Neural cell (in vitro differentiated cells): Measurements from ENCODE around the gene HAND1.

Source experiments
- CTCF ChIP-seq: fragments of 450-650 bp; IDR thresholded peaks from 2 replicates; pipeline ENCODE4 v1.5.1; 2014; ENCODE audit warnings: antibody characterized with exemption, mild to moderate bottlenecking, moderate library complexity; ENCODE audit not compliant: poor library complexity, severe bottlenecking
- EP300 ChIP-seq: fragments of 450-650 bp; conservative IDR thresholded peaks from 2 replicates; pipeline ENCODE4 v1.6.1; 2014; ENCODE audit warnings: antibody characterized with exemption, mild to moderate bottlenecking, moderate library complexity; ENCODE audit not compliant: poor library complexity, severe bottlenecking
- EZH2 ChIP-seq: fragments of 200-600, 300-800 bp; shearing (Covaris generic), sonication (generic); IDR thresholded peaks from 2 replicates; pipeline ENCODE4 v1.6.1; 2014; ENCODE audit warnings: antibody characterized with exemption, low read length, borderline replicate concordance, mild to moderate bottlenecking; ENCODE audit not compliant: insufficient read depth, poor library complexity, severe bottlenecking
- POLR2AphosphoS5 ChIP-seq: IDR thresholded peaks from 2 replicates; pipeline ENCODE4 v1.6.1; 2012
- RAD21 ChIP-seq: fragments of 450-650 bp; conservative IDR thresholded peaks from 2 replicates; pipeline ENCODE4 v1.6.1; 2014; ENCODE audit warnings: antibody characterized with exemption, mild to moderate bottlenecking, moderate library complexity
- TAF1 ChIP-seq: IDR thresholded peaks from 2 replicates; pipeline ENCODE4 v1.6.1; 2012; ENCODE audit warnings: low read depth

- TF ChIP-seq CTCF (no peak), TAF1 (no peak), POLR2AphosphoS5 (no peak), EP300 (no peak), RAD21 (no peak), EZH2 (no peak)
Measured at GRCh38 chr5:154521756-154522155, 43.7 kb upstream of the HAND1 start.
